Gastroesophageal sphincter (tissue), 3 donors: ENCODE results near the gene AUTS2.

Experiments used
- CTCF ChIP-seq, 4 experiments: fragments of 200-600 bp in 2 of 4; fragments of 450-650 bp in 2 of 4; sonication (generic) in 1 of 4; IDR thresholded peaks; one replicate each; pipeline ENCODE4 v1.5.1; 2017 to 2019; ENCODE audit warnings: antibody characterized with exemption in 4 of 4, mild to moderate bottlenecking in 2 of 4, moderate library complexity in 2 of 4
- EP300 ChIP-seq: sonication (generic); formaldehyde crosslinking; IDR thresholded peaks from one replicate; pipeline ENCODE4 v1.6.1; 2017; ENCODE audit warnings: antibody characterized with exemption, mild to moderate bottlenecking
- POLR2A ChIP-seq, 2 donors: fragments of 450-650 bp; IDR thresholded peaks; one replicate each; pipeline ENCODE4 v1.6.1; 2017; ENCODE audit warnings: antibody characterized with exemption in 2 of 2, mild to moderate bottlenecking in 2 of 2, moderate library complexity in 1 of 2
- POLR2AphosphoS5 ChIP-seq: sonication (generic); formaldehyde crosslinking; IDR thresholded peaks from one replicate; pipeline ENCODE4 v1.6.1; 2017; ENCODE audit warnings: antibody characterized with exemption

DNA sequence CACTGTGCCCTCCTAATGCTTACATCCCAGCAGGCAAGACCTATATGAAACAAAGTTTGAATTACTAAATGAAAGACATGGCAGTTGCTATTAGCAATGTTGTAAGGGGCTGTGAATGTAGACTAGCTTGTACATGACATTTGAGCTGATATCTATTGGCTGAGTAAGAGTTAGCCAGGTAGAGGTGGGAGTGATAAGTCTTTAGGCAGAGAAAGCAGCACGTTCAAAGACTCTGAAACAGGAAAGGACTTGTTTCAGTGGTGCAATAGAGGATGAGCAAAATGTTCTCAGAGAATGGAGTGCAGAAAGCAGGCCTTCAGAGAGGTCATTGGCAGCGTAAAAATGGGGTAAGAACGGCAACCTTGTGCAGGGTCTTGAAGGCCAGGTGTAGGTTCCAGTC, 687.6 kb downstream of the AUTS2 start:
- TF ChIP-seq CTCF (IDR thresholded peaks at IDR 0.05) = no peak
- TF ChIP-seq POLR2A (IDR thresholded peaks at IDR 0.05) = no peak
- TF ChIP-seq POLR2AphosphoS5 = no peak
- TF ChIP-seq EP300 = no peak
